ENCODE measurements around the gene TBX1.

DNA sequence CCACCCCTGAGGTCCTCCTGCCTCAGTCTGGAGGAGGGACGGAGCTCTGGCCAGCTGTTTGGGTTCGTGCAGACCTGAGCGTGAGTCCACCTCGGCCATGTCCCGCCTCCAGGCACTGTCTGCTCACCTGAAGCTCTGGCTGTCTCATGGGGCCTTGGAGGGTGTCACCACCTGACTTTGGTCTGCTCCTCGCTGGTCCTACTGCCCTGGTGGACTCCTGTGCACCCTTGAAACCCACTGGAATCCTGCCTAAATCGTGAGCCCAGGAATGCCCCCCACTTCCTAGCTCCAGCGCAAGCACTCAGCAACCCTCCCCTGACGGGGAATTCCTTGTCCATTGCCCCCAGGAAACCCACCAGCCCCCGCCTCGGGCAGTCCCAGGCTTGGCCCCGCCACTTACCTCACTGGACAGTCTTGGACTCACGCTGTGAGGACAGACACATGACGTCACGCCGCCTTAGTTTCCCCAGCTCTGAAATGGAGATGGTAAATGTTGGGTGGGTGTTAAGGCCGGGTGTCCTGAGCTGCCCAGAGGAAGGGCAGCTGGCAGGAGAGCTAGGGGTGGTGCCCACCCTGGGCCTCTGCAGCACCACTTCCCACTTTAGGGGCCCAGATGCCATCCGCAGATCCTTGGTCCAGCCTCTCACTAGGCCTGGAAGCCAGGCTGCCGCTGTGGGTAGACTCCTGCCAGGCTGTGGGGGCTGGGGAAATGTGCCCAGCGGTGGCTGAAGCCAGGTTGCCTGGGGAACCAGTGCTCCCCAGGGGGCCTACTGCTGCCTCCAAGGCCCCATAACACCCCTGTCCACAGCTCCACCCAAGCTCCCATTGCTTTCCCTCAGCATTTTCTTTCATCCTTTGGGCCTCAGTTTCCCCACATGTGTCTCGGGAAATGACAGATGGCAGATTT lies 18.2 kb upstream of the TBX1 start:
- TF ChIP-seq, protein P1, sequence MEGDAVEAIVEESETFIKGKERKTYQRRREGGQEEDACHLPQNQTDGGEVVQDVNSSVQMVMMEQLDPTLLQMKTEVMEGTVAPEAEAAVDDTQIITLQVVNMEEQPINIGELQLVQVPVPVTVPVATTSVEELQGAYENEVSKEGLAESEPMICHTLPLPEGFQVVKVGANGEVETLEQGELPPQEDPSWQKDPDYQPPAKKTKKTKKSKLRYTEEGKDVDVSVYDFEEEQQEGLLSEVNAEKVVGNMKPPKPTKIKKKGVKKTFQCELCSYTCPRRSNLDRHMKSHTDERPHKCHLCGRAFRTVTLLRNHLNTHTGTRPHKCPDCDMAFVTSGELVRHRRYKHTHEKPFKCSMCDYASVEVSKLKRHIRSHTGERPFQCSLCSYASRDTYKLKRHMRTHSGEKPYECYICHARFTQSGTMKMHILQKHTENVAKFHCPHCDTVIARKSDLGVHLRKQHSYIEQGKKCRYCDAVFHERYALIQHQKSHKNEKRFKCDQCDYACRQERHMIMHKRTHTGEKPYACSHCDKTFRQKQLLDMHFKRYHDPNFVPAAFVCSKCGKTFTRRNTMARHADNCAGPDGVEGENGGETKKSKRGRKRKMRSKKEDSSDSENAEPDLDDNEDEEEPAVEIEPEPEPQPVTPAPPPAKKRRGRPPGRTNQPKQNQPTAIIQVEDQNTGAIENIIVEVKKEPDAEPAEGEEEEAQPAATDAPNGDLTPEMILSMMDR (IDR thresholded peaks at IDR 0.05; ENCODE audit: insufficient read depth, low read length, poor library complexity, severe bottlenecking), result no peak
- no peak for TF ChIP-seq EZH2phosphoT487 (conservative IDR thresholded peaks at IDR 0.05; ENCODE audit: low read length)
